NAMALWA (cell line): ENCODE data around the gene SCGB1D2.
"Not testable (repeated sequence)": the region's sequence is repeated elsewhere in the genome, so short reads cannot be mapped to it uniquely, and the experiment has no call there.

ENCODE experiments used
- DNase-seq: peaks from one replicate; pipeline ENCODE4 v3.0.0-alpha.2; 2015; ENCODE audit warnings: low spot score

The SCGB1D2 gene, protein sequence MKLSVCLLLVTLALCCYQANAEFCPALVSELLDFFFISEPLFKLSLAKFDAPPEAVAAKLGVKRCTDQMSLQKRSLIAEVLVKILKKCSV

DNA sequence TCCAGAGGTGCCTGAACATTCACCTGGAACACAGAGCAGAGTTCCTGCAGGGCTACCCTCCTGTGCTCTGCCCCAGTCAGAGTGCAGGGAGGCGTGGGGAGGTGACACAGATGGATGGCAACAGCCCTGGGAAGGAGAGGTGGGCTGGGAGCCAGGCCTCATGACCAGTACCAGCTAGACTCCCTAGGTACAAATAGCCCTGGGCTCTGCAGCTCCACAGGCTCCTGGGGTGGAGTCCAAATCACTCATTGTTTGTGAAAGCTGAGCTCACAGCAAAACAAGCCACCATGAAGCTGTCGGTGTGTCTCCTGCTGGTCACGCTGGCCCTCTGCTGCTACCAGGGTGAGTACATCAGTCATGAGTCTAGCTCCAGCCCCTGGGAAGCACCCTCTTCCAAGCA lies at the start of gene SCGB1D2:
SCGB1D2 (plus strand) TSS at position 219 of the 400 bp plus-strand sequence; CDS start at position 288, 69 bp downstream.
- DNase-seq, result no peak

DNA sequence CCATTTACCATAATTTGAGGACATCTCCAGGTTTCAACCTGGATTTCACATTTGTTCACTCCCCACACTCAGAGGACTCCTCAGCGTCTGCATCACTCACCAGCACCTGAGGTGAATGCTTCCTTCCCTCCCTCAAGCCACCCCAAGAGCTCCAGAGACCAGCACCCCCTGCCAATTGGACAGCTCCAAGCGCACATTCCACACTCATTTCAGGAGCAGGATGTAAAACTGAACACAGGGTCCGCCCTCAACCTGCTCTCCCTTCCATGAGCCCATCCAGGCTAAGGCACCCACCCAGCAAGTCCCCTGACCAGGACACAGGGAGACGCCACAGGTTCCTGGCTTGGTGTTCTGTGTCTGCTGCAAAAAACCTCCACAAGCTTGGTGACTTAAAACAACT lies 48.1 kb upstream of the SCGB1D2 start:
- no peak for DNase-seq

DNA sequence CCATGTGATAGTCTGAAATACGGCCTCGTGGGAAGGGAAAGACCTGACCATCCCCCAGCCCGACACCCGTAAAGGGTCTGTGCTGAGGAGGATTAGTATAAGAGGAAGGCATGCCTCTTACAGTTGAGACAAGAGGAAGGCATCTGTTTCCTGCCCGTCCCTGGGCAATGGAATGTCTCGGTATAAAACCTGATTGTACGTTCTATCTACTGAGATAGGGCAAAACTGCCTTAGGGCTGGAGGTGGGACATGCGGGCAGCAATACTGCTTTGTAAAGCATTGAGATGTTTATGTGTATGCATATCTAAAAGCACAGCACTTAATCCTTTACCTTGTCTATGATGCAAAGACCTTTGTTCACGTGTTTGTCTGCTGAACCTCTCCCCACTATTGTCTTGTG lies 47.0 kb upstream of the SCGB1D2 start:
- DNase-seq, result not testable (repeated sequence)

DNA sequence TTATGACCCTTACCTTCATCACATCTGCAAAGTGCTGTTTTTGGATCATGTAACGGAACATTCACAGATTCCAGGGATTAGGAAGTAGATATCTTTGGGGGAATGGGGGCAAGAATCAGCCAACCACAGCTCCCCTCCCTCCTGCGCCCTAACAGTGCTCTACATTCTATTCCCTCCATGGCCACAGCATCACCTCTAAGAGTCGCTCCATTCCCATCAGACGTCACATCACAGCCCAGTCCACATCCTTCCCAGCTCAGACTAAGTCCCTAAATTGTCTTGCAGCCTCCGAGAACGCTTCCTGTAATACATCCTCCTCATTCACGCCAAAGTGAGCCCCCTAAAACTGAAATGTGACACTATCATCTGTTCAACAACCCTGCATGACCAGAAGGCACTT lies 46.1 kb upstream of the SCGB1D2 start:
- DNase-seq, result no peak

DNA sequence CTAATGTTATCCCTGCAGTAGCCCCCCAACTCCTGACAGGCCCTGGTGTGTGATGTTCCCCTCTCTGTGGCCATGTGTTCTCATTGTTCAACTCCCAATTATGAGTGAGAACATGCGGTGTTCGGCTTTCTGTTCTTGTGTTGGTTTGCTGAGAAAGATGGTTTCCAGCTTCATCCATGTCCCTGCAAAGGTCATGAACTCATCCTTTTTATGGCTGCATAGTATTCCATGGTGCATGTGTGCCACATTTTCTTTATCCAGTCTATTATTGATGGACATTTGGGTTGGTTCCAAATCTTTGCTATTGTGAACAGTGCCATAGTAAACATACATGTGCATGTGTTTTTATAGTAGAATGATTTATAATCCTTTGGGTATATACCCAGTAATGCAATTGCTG lies 44.6 kb upstream of the SCGB1D2 start:
- DNase-seq, result not testable (repeated sequence)

DNA sequence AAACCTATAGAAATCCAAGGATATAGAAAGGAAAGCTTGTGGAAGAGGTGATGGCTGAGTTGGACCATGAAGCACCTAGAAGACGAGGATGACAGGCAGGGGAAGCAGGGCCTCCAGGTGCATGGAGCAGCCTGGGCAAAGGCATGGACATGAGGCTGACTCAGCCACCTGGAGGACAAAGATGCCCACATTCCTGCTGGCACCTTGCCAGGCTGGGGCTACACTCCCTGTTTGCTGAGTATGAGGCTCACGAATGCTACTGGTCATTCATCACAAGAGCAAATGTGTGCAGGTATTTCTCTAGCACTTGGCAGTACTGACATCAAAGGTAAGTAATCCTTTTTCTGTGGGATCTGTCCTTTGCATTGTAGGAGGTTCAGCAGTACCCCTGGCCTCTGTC lies 40.7 kb upstream of the SCGB1D2 start:
- no peak for DNase-seq

DNA sequence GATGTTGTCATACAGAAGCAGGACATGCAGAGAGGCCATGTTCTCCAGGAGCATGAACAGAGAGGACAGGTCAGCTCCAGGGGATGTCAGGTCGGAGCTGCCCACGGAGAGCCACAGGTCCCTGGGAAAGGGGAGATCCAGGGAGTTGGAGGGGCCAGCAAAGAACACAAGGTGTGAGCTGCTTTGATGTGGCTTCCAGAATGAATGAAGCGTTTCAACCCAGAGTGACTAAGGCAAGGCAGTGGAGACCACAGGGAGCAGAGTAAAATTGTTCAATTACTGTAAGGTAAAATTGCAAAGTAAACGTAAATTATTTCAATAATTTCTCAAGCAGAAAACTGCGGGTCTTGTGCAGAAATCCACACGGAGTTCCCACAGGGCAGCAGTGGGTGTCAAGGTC lies 39.1 kb upstream of the SCGB1D2 start:
- no peak for DNase-seq

DNA sequence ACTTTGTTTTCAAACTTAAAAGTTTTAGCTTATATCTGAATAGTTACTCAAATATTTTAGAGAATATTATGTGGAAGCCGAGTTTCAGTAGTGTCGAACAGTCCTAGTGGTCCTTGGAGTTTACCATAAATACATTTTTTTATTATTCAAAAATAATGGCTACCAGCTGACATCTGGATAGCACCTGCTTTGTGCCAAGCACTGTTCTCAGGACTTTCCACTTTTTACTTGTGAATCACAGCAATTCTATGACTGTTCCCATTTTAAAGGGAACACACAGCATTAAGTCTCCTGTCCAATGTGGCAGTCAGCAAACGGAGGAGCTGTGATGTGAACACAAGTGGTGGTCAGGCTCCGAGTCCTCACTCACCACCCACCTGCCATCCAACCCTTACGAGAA lies 37.6 kb upstream of the SCGB1D2 start:
- no peak for DNase-seq

DNA sequence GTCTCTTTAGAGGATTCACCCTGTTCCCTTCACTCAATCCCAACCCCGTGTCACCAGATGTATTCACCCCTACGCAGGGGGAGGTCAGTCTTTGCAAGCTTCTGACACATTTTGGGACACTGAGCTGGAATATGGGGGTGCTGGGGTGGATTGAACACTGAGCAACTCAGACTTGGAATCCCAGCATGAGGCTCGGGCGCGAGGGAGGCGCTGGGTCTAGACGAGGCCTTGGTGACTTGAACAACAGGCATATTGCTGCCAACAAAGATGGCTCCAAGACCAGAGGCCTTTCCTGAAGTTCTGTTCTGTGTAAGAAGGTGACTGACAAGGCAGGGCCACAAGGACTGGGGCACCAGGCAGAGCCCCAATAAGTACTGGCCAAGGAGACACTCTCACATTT lies 36.6 kb upstream of the SCGB1D2 start:
- DNase-seq, result no peak

DNA sequence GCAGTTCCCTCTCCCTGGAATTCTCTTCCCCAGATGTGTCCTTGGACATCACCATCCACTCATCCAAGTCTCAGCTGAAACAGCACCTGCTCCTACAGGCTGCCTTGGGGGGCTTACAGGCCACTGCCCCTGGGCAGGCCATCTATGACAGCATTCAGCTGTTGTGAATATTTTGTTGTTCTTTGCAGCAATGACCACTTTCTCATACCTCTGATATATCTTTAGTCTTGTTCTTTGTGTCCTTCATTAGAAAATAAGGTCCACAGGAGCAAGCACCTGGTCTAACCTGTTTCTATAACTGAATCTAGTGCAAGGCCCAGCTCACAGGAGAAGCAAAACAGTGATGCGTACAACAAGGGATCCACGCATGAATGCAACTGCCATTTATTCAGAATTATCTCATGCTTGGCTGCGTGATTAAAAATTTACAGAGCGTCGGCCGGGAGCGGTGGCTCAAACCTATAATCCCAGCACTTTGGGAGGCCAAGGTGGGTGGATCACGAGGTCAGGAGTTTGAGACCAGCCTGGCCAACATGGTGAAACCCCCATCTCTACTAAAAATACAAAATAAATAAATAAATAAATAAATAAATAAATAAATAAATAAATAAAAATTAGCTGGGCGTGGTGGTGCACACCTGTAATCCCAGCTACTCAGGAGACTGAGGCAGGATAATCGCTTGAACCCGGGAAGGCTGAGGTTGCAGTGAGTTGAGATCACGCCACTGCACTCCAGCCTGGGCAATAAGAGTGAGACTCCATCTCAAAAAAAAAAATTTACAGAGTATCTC lies 35.6 kb upstream of the SCGB1D2 start:
- not testable (repeated sequence) for DNase-seq

DNA sequence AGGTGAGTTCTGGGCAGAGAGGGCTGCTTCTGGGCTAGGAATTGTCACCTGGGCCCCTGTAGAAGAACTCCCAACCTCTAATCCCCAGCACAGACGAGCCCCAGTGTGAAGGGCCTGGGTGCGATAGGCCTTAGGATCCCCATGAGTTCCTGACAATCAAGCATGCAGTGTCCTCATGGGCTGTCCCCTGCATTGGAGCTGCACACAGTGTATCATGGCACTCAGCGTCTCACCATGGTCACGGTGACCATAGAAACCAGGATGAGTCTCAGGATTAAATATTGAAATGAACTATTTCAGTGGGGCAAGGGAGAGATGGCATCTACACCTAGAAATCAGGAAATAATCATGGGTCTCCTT lies 33.3 kb upstream of the SCGB1D2 start:
- DNase-seq, result no peak

DNA sequence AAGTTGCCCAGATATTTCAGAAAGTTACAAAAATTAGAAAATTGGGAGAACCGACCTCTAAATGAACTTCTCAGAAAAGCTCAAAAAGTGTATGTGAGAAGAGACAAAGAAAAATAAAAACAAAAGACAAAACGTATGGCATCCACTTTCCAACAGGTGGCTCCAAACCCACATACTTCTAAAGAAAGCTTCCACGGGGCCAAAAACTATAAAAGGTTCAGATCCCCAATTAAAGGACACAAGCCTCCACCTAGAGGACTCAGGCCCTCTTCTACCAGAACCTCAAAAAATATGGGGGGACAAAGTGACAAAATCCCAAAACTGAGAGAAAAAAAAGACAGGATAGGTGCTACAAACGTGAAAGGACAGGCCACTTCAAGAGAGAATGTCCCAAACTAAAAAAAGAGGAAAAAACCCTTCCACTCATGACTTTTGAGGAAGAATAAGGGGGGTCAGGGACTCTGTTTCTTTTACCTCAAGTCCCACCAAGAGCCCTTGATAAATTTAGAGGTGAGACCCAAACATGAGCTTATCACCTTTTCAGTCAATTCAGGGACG lies 24.8 kb upstream of the SCGB1D2 start:
- DNase-seq, result peak; percentile 37

DNA sequence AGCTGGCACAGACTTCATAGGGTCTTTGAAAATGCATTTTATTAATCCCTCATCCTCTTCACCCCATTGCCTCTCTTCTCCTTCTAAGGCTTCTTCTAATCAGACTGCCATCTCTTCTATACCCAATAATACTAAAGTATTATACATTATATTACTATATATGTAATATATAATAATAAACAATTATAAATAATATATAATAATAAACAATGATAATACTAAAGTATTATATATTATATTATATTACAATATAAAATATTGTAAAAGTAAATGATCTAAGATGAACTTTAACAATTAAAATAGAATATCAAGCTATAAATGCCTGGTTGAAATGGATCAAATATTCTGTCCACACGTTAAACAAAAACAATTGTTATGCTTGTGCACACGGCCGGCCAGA lies 20.5 kb upstream of the SCGB1D2 start:
- no peak for DNase-seq

DNA sequence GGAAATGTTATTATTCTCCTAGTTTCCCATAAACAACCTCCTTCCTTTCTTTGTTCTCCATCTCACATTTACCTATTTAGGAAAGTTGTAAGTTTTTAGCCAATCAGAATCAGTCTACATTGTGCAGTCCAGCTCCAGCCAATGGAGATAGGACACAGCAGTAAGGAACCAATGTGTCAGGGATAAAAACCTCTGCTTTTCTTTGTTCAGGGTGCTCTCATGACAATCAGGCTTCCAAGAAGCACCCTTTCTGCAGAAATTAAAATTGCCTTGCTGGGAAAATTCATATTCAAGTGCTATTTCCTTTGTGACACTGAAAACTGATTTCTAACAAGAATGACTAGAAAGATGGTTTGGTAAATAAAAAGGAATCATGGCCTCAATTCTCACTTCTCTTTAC lies 18.9 kb upstream of the SCGB1D2 start:
- no peak for DNase-seq

DNA sequence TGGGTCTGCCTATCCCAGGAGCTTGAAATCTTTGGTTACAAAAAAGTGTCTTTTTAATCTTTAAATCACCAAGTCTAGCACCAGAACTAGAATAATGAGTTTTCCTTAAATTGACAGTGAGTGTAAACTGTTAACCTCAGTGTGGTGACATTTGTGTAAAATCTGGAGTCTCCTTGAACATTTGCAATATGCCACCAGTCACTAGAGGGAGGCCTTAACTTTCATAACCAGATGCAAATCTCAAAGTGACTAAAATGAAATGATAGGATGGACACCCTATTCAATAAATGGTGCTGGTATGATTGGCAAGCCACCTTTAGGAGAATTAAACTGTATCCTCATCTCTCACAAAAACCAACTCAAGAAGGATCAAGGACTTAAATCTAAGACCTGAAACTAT lies 8.3 kb upstream of the SCGB1D2 start:
- peak; percentile 19 for DNase-seq

DNA sequence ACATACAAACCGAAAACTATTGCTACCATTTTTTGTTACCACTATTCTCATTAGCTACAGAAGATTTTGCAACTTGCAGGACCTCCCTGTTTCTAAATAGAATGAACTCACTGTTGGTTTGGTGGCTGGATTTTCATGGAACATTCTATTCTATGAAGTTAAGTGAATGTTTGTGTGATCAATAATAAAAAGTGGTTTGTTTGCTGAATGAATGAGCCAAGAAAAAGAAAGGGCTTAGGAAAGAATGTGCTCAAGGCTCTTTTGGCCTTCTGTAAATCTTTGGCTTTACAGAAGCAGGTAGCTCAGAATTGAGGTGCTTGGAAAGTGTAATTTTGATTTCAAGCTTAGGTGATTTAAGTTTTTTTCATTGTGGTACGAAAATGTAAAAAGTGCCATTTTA lies 5.9 kb upstream of the SCGB1D2 start:
- no peak for DNase-seq

DNA sequence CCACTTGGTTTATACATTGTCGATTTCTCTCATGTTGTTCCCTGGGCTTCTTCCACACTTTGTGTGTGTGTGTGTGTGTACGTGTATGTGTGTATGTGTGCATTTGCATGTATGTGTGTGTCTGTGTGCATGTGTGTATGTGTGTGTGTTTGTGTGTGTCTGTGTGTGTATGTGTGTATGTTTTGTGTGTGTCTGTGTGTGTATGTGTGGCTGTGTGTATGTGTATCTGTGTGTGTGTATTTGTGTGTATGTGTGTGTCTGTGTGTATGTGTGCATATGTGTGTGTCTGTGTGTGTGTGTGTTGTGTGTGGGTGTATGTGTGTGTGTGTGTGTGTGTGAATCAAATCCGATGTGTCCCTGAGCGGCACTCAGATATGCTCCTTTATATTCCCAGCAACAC lies 4.5 kb upstream of the SCGB1D2 start:
- no peak for DNase-seq

DNA sequence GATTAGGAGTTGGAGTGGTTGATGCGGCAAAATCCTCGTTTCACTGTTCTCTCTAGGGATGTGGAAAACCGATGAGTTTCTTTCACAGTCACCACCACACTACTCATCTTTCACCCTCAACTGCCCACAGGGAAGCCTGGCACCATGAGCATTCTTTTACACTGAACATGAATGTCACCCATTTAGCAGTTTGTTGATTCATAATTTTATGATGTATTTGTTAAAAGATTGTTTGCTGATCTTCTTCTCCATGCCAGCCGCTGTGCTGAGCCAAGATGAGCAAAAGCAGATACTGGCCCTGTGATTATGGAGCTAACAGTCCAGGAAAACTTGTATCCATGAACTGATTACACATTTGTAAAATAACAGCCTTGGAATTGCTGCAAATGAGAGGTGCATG lies 3.9 kb upstream of the SCGB1D2 start:
- DNase-seq, result no peak

DNA sequence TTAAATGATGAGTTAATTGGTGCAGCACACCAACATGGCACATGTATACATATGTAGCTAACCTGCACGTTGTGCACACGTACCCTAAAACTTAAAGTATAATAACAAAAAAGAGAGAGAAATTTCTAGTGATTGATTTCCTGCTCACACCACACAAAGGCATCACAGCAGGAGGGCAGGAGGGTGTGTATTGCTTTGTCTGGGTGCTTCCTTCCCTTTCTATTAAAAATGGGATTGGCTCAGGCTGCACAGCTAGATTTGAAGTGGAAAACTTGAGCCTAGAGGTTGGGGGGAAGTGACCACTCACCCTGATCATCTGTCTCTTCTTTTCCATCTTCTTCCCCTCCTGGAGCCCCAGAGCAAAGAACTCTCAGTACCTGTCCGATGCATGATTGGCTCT lies 944 bp upstream of the SCGB1D2 start:
- no peak for DNase-seq

DNA sequence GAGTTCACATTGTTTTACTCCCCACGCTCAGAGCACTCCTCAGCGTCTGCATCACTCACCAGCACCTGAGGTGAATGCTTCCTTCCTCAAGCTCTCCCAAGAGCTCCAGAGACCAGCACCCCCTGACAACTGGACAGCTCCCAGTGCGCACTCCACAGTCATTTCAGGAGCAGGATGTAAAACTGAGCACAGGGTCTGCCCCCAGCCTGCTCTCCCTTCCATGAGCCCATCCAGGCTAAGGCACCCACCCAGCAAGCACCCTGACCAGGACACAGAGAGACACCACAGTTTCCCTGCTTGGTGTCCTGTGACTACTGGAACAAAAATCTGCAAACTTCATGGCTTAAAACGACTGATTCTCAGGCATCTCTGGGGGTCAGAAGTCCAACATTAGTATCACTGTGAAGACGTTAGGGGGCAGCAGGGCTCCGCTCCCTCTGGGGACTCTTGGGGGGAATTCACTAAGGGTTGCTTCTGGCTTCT lies 3.3 kb downstream of the SCGB1D2 start:
- peak; percentile 23 for DNase-seq

DNA sequence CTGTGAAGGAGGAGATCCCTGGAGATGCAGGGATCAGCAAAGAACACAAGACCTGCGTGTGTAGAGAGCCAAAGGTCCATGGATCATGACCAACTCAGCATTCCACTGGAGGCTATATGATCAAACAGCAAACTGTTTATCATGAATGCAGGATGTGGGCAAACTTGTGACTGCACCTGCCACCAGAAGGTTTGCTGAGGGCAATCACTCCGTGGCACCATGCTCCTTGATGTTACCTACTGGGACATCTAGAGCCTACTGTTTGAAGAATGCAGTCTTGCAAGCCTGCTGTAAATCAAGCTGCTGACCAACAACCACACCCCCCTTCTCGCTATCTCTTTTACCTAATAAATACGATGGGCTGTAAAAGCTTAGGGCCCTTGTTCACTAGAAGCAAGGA lies 9.7 kb downstream of the SCGB1D2 start:
- no peak for DNase-seq

DNA sequence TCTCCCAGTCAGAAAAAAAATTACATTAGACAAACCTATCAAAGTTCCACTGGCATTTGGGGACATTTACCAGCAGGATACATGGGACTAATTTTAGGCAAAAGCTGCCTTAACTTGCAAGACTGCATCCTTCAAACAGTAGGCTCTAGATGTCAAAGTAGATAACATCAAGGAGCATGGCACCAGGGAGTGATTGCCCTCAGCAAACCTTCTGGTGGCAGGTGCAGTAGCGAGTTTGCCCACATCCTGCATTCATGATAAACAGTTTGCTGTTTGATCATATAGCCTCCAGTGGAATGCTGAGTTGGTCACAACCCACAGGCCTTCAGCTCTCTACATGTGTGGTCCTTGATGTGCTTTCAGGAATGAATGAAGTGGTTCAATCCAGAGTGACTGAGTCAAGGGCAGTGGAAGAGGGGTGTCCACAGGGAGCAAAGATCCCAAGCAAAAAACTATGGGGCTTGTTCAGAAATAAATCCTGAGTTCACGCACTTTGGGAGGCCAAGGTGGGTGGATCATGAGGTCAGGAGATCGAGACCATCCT lies 12.0 kb downstream of the SCGB1D2 start:
- no peak for DNase-seq

DNA sequence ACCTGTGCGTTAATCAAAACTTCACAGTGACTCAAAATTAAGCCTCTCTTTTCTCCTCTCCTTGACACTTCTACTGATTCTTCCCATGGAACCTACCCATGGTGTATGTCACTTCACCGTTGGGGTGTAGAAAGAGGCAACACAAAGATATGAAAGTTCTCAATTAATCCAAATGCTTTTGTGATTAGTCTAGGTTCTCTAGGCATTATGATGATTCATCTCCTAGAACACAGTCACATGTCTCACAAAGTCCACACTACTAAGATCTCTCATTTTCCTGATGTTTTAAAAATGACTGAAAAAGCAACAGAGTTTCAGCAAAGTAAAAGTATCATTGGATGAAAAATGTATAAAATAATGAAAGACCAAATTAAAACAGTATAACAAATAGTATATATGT lies 14.2 kb downstream of the SCGB1D2 start:
- DNase-seq, result no peak
